Measurements from ENCODE around the gene RPL35. TPM values are rescaled to one million over a fixed set of nuclear protein-coding genes. Genes with fewer than 3 reads are reported as not detected.

The RPL35 gene
- polyA plus RNA-seq, 1 of the 3 experiments (the other 2 are of a cell fraction): 5,348 TPM

GRCh38 chr9:124855944-124856765, 5.6 kb downstream of the RPL35 start:
- peaks cover 52% of the 10 kb centered on the region for H4K20me1 ChIP-seq (ENCODE audit: insufficient read depth)
- no peak overlapping the region for H3K4me3 ChIP-seq (ENCODE audit: low read depth in 2 of 2, low read length in 1 of 2)
- no peaks in the 10 kb centered on the region for H3K27me3 ChIP-seq (ENCODE audit: insufficient read depth)
- H3K9me2 ChIP-seq: no peaks in the 10 kb centered on the region
- H3K36me3 ChIP-seq (replicated peaks in 1 of 2; ENCODE audit: control insufficient read depth in 1 of 2, insufficient read depth in 2 of 2, low read length in 1 of 2): peaks cover 35 to 44% of the 10 kb centered on the region in 2 experiments
- TF ChIP-seq POLR2AphosphoS5 (IDR thresholded peaks at IDR 0.05; ENCODE audit: low read depth, low read length): 0 out of 2 replicates have a peak, but pooled peaks have one; percentile 47
- TF ChIP-seq CTCF (IDR thresholded peaks at IDR 0.05): peak; percentile 53
- peak; percentile 26; the same call in 1 of the 2 replicates for TF ChIP-seq SMC3 (IDR thresholded peaks at IDR 0.05; ENCODE audit: low read depth, low read length)
- TF ChIP-seq REST (IDR thresholded peaks at IDR 0.05; ENCODE audit: low read depth, low read length): no peak
- TF ChIP-seq RAD21 (IDR thresholded peaks at IDR 0.05; ENCODE audit: low read length): peak; percentile 42
- TF ChIP-seq ELF1 (IDR thresholded peaks at IDR 0.05): no peak; the same call in 1 of the 2 replicates
- peak; percentile 38; the same call in 1 of the 2 replicates for TF ChIP-seq SIN3A (IDR thresholded peaks at IDR 0.05; ENCODE audit: borderline replicate concordance, low read depth, low read length)
- 0 out of 2 replicates have a peak, but pooled peaks have one; percentile 14 for TF ChIP-seq JUND (IDR thresholded peaks at IDR 0.05)
- ChIA-PET POLR2A (interaction anchor here (1.0 to 5.0 kb wide), 7 partner anchors 11 to 385 kb away, joined by 3 to 42 read pairs (median 4); partner anchors contain the start of genes HSPA5, NR6A1, OLFML2A and SCAI), CTCF (interaction anchor here (0.8 to 33.6 kb wide), 15 partner anchors 13 to 518 kb away, joined by 3 to 1436 read pairs (median 3); partner anchors contain the start of genes NR6A1 and OLFML2A)
- peaks cover 13 to 31% of the 10 kb centered on the region in 2 experiments; a peak in 1 of 4 replicates for H3K4me1 ChIP-seq (ENCODE audit: control insufficient read depth in 1 of 2, insufficient read depth in 2 of 2, low read depth in 1 of 2, low read length in 1 of 2)
- peak; percentile 73 for DNase-seq
- H3K9me3 ChIP-seq: no peaks in the 10 kb centered on the region
- no peak overlapping the region for H3K4me2 ChIP-seq
- no peak overlapping the region for H2AFZ ChIP-seq (ENCODE audit: low read depth)
- no peak overlapping the region for H3K9ac ChIP-seq
- H3F3A ChIP-seq (replicated peaks; ENCODE audit: insufficient read depth): peaks cover 43% of the 10 kb centered on the region
- peaks cover 28% of the 10 kb centered on the region for H3K79me2 ChIP-seq (ENCODE audit: insufficient read depth)
- H3K27ac ChIP-seq (ENCODE audit: low read depth in 2 of 2, low read length in 1 of 2): no peak overlapping the region; a peak in 1 of 4 replicates
- WGBS (ENCODE audit: low lambda C conversion rate): 70% methylated on average over 7 of the region's 16 CpGs

- Histone ChIP-seq H3K4me3 (ENCODE audit: low read depth in 2 of 2, low read length in 1 of 2) (no peak overlapping the region), H3F3A (replicated peaks; ENCODE audit: insufficient read depth) (peaks cover 41% of the 10 kb centered on the region), H3K79me2 (ENCODE audit: insufficient read depth) (peaks cover 22% of the 10 kb centered on the region), H3K4me2 (no peak overlapping the region), H3K27me3 (ENCODE audit: insufficient read depth) (no peaks in the 10 kb centered on the region), H3K4me1 (ENCODE audit: control insufficient read depth in 1 of 2, insufficient read depth in 2 of 2, low read depth in 1 of 2, low read length in 1 of 2) (peaks cover 13 to 26% of the 10 kb centered on the region in 2 experiments; a peak in 1 of 4 replicates), H3K36me3 (replicated peaks in 1 of 2; ENCODE audit: control insufficient read depth in 1 of 2, insufficient read depth in 2 of 2, low read length in 1 of 2) (peaks cover 30 to 43% of the 10 kb centered on the region in 2 experiments), H3K27ac (ENCODE audit: low read depth in 2 of 2, low read length in 1 of 2) (no peak overlapping the region), H3K9me3 (no peaks in the 10 kb centered on the region), H2AFZ (ENCODE audit: low read depth) (no peak overlapping the region), H3K9me2 (no peaks in the 10 kb centered on the region), H4K20me1 (ENCODE audit: insufficient read depth) (peaks cover 46% of the 10 kb centered on the region), H3K9ac (no peak overlapping the region)
- CTCF ChIA-PET: interaction anchor here (0.8 to 33.6 kb wide), 10 partner anchors 20 to 519 kb away, joined by 3 to 1436 read pairs (median 5); partner anchors contain the start of genes NR6A1 and OLFML2A
- 93% methylated on average over 14 of the region's 18 CpGs for WGBS (ENCODE audit: low lambda C conversion rate)
- DNase-seq: no peak
- POLR2A ChIA-PET: interaction anchor here (1.1 to 5.0 kb wide), 5 partner anchors 15 to 288 kb away, joined by 3 to 42 read pairs (median 4); partner anchors contain the start of genes NR6A1, OLFML2A and SCAI
- TF ChIP-seq RXRA (IDR thresholded peaks at IDR 0.05; ENCODE audit: borderline replicate concordance, low read depth) (no peak), CHD2 (IDR thresholded peaks at IDR 0.05; ENCODE audit: low read length, partially characterized antibody) (no peak), JUND (IDR thresholded peaks at IDR 0.05) (no peak), TEAD4 (IDR thresholded peaks at IDR 0.05; ENCODE audit: borderline replicate concordance, insufficient read depth) (no peak), ZBTB33 (IDR thresholded peaks at IDR 0.05; ENCODE audit: borderline replicate concordance, low read depth) (no peak), USF1 (IDR thresholded peaks at IDR 0.05; ENCODE audit: borderline replicate concordance, low read depth) (no peak), GABPA (IDR thresholded peaks at IDR 0.05; ENCODE audit: low read depth) (no peak), USF2 (IDR thresholded peaks at IDR 0.05; ENCODE audit: borderline replicate concordance, low read depth, low read length) (no peak)
These were observed 6.2 kb downstream of the RPL35 start for GRCh38 chr9:124855566-124855943.

Data from SK-N-SH (cell line).